ENCODE results near the gene TCEAL6. TPM values are rescaled to one million over a fixed set of nuclear protein-coding genes. Genes with fewer than 3 reads are reported as not detected.
"Not testable (repeated sequence)": the region's sequence is repeated elsewhere in the genome, so short reads cannot be mapped to it uniquely, and the experiment has no call there.

Gene TCEAL6
- total RNA-seq, 1 experiment from 2014 or later = 0.81 TPM

DNA sequence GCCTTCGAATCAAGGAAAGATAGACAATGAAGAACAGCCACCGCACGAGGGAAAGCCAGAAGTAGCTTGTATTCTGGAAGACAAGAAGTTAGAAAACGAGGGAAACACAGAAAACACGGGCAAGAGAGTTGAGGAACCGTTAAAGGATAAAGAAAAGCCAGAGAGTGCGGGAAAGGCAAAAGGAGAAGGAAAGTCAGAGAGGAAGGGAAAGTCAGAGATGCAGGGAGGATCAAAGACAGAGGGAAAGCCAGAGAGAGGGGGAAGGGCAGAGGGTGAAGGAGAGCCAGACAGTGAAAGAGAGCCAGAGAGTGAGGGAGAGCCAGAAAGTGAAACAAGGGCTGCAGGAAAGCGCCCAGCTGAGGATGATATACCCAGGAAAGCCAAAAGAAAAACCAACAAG, 15.4 kb downstream of the TCEAL6 start:
- Mint-ChIP-seq H3K27me3 (ENCODE audit: low read depth) (peaks cover 51% of the 10 kb centered on the region), H3K9me3 (no peaks in the 10 kb centered on the region), H3K4me3 (peak overlapping the region; percentile 74), H3K36me3 (no peaks in the 10 kb centered on the region), H3K4me1 (peaks cover 15% of the 10 kb centered on the region), H3K27ac (no peak overlapping the region)
- TF ChIP-seq ATF2 (CRISPR knock-in tag; IDR thresholded peaks at IDR 0.05; ENCODE audit: borderline replicate concordance, low read depth) (no peak), GABPB1 (CRISPR knock-in tag; IDR thresholded peaks at IDR 0.05) (no peak), ELF4 (CRISPR knock-in tag; IDR thresholded peaks at IDR 0.05; ENCODE audit: low read depth) (no peak), NR3C1 (CRISPR knock-in tag; conservative IDR thresholded peaks at IDR 0.05; ENCODE audit: low read depth) (no peak), SMAD3 (CRISPR knock-in tag; IDR thresholded peaks at IDR 0.05; ENCODE audit: borderline replicate concordance) (no peak), NR1H2 (CRISPR knock-in tag; IDR thresholded peaks at IDR 0.05) (no peak), SOX15 (CRISPR knock-in tag; IDR thresholded peaks at IDR 0.05) (no peak), TEAD4 (CRISPR knock-in tag; IDR thresholded peaks at IDR 0.05) (no peak)
- TF ChIP-seq, protein P1, sequence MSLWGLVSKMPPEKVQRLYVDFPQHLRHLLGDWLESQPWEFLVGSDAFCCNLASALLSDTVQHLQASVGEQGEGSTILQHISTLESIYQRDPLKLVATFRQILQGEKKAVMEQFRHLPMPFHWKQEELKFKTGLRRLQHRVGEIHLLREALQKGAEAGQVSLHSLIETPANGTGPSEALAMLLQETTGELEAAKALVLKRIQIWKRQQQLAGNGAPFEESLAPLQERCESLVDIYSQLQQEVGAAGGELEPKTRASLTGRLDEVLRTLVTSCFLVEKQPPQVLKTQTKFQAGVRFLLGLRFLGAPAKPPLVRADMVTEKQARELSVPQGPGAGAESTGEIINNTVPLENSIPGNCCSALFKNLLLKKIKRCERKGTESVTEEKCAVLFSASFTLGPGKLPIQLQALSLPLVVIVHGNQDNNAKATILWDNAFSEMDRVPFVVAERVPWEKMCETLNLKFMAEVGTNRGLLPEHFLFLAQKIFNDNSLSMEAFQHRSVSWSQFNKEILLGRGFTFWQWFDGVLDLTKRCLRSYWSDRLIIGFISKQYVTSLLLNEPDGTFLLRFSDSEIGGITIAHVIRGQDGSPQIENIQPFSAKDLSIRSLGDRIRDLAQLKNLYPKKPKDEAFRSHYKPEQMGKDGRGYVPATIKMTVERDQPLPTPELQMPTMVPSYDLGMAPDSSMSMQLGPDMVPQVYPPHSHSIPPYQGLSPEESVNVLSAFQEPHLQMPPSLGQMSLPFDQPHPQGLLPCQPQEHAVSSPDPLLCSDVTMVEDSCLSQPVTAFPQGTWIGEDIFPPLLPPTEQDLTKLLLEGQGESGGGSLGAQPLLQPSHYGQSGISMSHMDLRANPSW (CRISPR knock-in tag; conservative IDR thresholded peaks at IDR 0.05; ENCODE audit: low read depth) = no peak
- TF ChIP-seq, protein P2, sequence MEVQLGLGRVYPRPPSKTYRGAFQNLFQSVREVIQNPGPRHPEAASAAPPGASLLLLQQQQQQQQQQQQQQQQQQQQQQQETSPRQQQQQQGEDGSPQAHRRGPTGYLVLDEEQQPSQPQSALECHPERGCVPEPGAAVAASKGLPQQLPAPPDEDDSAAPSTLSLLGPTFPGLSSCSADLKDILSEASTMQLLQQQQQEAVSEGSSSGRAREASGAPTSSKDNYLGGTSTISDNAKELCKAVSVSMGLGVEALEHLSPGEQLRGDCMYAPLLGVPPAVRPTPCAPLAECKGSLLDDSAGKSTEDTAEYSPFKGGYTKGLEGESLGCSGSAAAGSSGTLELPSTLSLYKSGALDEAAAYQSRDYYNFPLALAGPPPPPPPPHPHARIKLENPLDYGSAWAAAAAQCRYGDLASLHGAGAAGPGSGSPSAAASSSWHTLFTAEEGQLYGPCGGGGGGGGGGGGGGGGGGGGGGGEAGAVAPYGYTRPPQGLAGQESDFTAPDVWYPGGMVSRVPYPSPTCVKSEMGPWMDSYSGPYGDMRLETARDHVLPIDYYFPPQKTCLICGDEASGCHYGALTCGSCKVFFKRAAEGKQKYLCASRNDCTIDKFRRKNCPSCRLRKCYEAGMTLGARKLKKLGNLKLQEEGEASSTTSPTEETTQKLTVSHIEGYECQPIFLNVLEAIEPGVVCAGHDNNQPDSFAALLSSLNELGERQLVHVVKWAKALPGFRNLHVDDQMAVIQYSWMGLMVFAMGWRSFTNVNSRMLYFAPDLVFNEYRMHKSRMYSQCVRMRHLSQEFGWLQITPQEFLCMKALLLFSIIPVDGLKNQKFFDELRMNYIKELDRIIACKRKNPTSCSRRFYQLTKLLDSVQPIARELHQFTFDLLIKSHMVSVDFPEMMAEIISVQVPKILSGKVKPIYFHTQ (CRISPR knock-in tag; IDR thresholded peaks at IDR 0.05) = no peak
- DNase-seq (ENCODE audit: low spot score) = no peak
- POLR2A ChIA-PET = no interaction called here
- CTCF ChIA-PET = no interaction called here
- ATAC-seq = no peak

DNA sequence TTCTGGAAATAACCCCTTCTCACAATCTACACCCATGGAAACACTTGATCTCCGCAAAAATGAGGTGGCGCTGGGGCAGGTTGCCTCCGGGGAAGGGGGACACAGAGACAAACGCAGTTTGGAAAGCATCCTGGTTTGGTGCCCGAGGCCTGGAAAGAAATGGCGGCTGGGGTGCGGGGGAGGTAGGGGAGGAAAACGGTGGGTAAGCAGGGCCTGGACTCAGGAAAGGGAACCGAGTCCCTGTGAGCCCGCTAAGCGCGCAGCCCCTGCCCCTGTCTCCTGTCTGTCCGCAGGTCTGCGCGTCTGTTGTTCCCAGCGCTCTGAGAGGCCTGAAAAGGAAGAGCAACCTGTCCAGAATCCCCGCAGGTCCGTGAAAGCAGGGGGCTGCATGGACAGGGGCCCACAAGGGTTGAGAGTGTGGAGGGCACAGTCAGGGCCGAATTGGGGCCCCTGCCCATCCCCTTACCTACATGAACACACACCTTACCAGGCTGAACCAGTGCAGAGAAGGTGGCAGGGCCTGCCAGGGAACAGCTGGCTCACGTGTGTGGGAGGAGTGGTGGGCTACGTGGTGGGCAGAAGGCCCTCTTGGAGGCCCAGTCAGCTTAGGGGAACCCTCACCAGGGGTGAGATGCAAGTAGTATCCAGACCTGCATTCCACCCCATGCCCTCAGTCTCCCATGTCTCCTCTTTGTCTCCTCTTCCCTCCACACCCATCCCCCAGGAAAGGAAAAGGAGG, 16.0 kb downstream of the TCEAL6 start:
- POLR2A ChIA-PET; DNase-seq (ENCODE audit: low spot score); H3K9me3 Mint-ChIP-seq; H3K27ac Mint-ChIP-seq; H3K36me3 Mint-ChIP-seq: not testable (repeated sequence)
- ATAC-seq = peak; percentile 57
- CTCF ChIA-PET = interaction anchor here (1.3 kb wide), 1 partner anchor 28 kb away, joined by 7 read pairs; no protein-coding TSS in a partner anchor
- Mint-ChIP-seq H3K4me3 (peak overlapping the region; percentile 74), H3K27me3 (ENCODE audit: low read depth) (peaks cover 51% of the 10 kb centered on the region), H3K4me1 (peaks cover 15% of the 10 kb centered on the region)

- ChIA-PET POLR2A (interaction anchor here (1.0 kb wide), 1 partner anchor 115 kb away, joined by 3 read pairs; no protein-coding TSS in a partner anchor), CTCF (interaction anchor here (1.3 kb wide), 1 partner anchor 29 kb away, joined by 7 read pairs; no protein-coding TSS in a partner anchor)
- H3K4me1 Mint-ChIP-seq = peaks cover 15% of the 10 kb centered on the region
- H3K27ac Mint-ChIP-seq, H3K36me3 Mint-ChIP-seq, H3K9me3 Mint-ChIP-seq: not testable (repeated sequence)
- DNase-seq (ENCODE audit: low spot score) (peak; percentile 34), ATAC-seq (peak; percentile 77)
- peaks cover 49% of the 10 kb centered on the region for H3K27me3 Mint-ChIP-seq (ENCODE audit: low read depth)
- peak within 1 kb of the TSS; percentile 74 for H3K4me3 Mint-ChIP-seq
- TF ChIP-seq USF1 (CRISPR knock-in tag; IDR thresholded peaks at IDR 0.05) (peak; percentile 82), USF2 (CRISPR knock-in tag; IDR thresholded peaks at IDR 0.05) (peak; percentile 93)
These were observed 16.8 kb downstream of the TCEAL6 start, which contains the start of gene TCEAL2 for GRCh38 chrX:102125436-102125835. Gene TCEAL2, plus strand, starts transcription at chrX:102125679. Its CDS starts 1,152 bp downstream, at chrX:102126831.

DNA sequence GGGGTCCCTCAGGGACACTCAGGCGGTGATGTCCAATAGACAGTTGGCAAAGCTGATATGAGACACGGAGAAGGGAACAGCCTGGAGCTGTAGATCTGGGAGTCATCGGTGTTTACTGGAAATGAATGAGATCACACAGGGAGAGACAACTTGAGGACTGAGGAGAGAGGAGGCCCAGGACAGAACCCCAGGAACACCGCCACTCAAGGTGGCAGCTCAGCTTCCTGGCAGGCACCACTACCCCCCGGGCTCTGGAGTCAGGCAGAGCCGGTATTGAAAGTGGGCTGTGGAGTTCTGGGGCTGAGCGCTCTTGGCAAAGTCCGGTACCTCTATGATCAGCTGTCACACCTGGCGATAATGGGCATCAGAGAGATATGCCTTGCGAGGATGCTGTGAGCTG, 17.3 kb downstream of the TCEAL6 start:
- not testable (repeated sequence) for H3K27ac Mint-ChIP-seq; DNase-seq (ENCODE audit: low spot score); H3K36me3 Mint-ChIP-seq; H3K9me3 Mint-ChIP-seq; ATAC-seq
- CTCF ChIA-PET = interaction anchor here (1.3 kb wide), 1 partner anchor 29 kb away, joined by 7 read pairs; no protein-coding TSS in a partner anchor
- POLR2A ChIA-PET = interaction anchor here (1.0 kb wide), 1 partner anchor 115 kb away, joined by 3 read pairs; no protein-coding TSS in a partner anchor
- H3K4me1 Mint-ChIP-seq = peaks cover 15% of the 10 kb centered on the region
- H3K27me3 Mint-ChIP-seq (ENCODE audit: low read depth) = peaks cover 48% of the 10 kb centered on the region
- peak overlapping the region; percentile 70 for H3K4me3 Mint-ChIP-seq

Measured in WTC11 (cell line).